HG02759 (cell line): Measurements from ENCODE around the gene TKFC.

Experiments used
- ATAC-seq: cut with Tn5 transposase; IDR thresholded peaks from one replicate; pipeline ENCODE4 v1.9.1; 2021; ENCODE audit warnings: mild to moderate bottlenecking, moderate library complexity; ENCODE audit not compliant: unreplicated experiment

Gene TKFC

GRCh38 chr11:61332797-61333549 is at the start of gene TKFC, which contains the start of gene DDB1:
Gene TKFC (plus strand): TSS chr11:61333228. CDS start chr11:61334729, 1,501 bp downstream.
Gene DDB1 (minus strand): TSS chr11:61333105. CDS start chr11:61332968, 137 bp downstream.
- peak; percentile 91 for ATAC-seq

- ATAC-seq, result no peak
These were observed 49.4 kb upstream of the TKFC start for GRCh38 chr11:61283613-61284012.

GRCh38 chr11:61287338-61287977 is 45.6 kb upstream of the TKFC start:
- ATAC-seq, result no peak

- no peak for ATAC-seq
These were observed 41.9 kb upstream of the TKFC start for GRCh38 chr11:61290905-61291690.

- no peak for ATAC-seq
These were observed 40.7 kb upstream of the TKFC start for GRCh38 chr11:61292356-61292755.

- ATAC-seq, result peak; percentile 46
These were observed 38.9 kb upstream of the TKFC start for GRCh38 chr11:61293867-61294716.

GRCh38 chr11:61294717-61295595 is 38.1 kb upstream of the TKFC start, which contains the start of gene VWCE:
Gene VWCE (minus strand): TSS chr11:61295316. CDS start chr11:61295037, 279 bp downstream.
- ATAC-seq, result peak; percentile 77

GRCh38 chr11:61295596-61295926 is 37.5 kb upstream of the TKFC start:
- ATAC-seq, result no peak

GRCh38 chr11:61297341-61297740 is 35.7 kb upstream of the TKFC start:
- no peak for ATAC-seq

GRCh38 chr11:61297746-61298145 is 35.3 kb upstream of the TKFC start:
- ATAC-seq, result no peak

- ATAC-seq, result no peak
These were observed 34.3 kb upstream of the TKFC start for GRCh38 chr11:61298663-61299244.

- ATAC-seq, result no peak
These were observed 30.5 kb upstream of the TKFC start for GRCh38 chr11:61302550-61302949.

- ATAC-seq, result no peak
These were observed 29.3 kb upstream of the TKFC start for GRCh38 chr11:61303725-61304124.

GRCh38 chr11:61305417-61305816 is 27.6 kb upstream of the TKFC start:
- ATAC-seq, result no peak

GRCh38 chr11:61306221-61306620 is 26.8 kb upstream of the TKFC start:
- ATAC-seq, result no peak

- no peak for ATAC-seq
These were observed 25.7 kb upstream of the TKFC start for GRCh38 chr11:61307354-61307753.

- ATAC-seq, result no peak
These were observed 23.9 kb upstream of the TKFC start for GRCh38 chr11:61309141-61309540.

GRCh38 chr11:61309739-61310138 is 23.3 kb upstream of the TKFC start:
- ATAC-seq, result no peak

GRCh38 chr11:61310749-61311148 is 22.3 kb upstream of the TKFC start:
- ATAC-seq, result no peak
